Omental fat pad (tissue), 4 donors: ENCODE data around the gene BICC1. TPM values are rescaled to one million over a fixed set of nuclear protein-coding genes. Genes with fewer than 3 reads are reported as not detected.

ENCODE experiments used
- ATAC-seq: fragments of 150-250 bp; one replicate; pipeline ENCODE4 v1.9.1; 2016; ENCODE audit warnings: mild to moderate bottlenecking, moderate library complexity; ENCODE audit not compliant: low FRiP score
- DNase-seq: peaks from one replicate; pipeline ENCODE4 v3.0.0-alpha.2; 2019; ENCODE audit warnings: low spot score
- total RNA-seq, 4 donors: library from RNA; depleted of rRNA; stranded (reverse); fragments of >200 nt; gene quantifications; one replicate each; pipeline ENCODE4 v1.1.0, GENCODE V29; 2016
- TF ChIP-seq, protein P1 (sequence below), 3 donors: fragments of 450-650 bp; IDR thresholded peaks; one replicate each; pipeline ENCODE4 v1.5.1; 2016 to 2017; ENCODE audit warnings: antibody characterized with exemption in 3 of 3, mild to moderate bottlenecking in 3 of 3, moderate library complexity in 2 of 3

Gene BICC1
- total RNA-seq, 4 donors from 2014 or later: 14.8 to 44.6 (median 27.2) TPM

DNA sequence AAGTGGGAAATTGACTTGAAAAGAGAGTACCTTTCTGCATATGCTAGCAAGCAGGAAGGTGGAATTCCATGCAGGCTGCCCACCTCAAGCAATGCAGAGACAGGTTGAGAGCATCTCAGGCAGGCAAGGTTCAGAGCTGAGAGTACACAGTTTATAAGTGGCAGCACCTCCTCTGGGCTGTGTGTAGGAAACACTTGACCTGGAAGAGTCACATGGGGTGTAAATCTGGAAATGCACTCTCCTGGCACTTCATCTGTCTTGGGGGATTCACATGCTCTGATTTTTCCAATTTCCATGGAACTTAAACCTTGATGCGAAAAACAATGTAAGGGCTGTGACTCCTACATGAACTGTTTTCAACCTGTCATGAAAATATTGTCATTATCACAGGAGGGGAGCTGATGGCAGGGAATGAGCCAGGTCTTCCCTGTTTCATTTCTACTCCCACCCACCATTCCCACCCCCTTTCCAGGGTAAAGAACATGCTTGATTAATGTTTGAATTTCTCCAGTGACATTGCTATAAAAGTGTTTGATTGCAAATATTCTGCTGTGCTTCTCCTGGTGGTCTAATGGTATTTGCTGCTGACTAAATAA lies 328.3 kb downstream of the BICC1 start:
- DNase-seq (no peak), ATAC-seq (no peak)
- TF ChIP-seq, protein P1, sequence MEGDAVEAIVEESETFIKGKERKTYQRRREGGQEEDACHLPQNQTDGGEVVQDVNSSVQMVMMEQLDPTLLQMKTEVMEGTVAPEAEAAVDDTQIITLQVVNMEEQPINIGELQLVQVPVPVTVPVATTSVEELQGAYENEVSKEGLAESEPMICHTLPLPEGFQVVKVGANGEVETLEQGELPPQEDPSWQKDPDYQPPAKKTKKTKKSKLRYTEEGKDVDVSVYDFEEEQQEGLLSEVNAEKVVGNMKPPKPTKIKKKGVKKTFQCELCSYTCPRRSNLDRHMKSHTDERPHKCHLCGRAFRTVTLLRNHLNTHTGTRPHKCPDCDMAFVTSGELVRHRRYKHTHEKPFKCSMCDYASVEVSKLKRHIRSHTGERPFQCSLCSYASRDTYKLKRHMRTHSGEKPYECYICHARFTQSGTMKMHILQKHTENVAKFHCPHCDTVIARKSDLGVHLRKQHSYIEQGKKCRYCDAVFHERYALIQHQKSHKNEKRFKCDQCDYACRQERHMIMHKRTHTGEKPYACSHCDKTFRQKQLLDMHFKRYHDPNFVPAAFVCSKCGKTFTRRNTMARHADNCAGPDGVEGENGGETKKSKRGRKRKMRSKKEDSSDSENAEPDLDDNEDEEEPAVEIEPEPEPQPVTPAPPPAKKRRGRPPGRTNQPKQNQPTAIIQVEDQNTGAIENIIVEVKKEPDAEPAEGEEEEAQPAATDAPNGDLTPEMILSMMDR (IDR thresholded peaks at IDR 0.05): no peak

DNA sequence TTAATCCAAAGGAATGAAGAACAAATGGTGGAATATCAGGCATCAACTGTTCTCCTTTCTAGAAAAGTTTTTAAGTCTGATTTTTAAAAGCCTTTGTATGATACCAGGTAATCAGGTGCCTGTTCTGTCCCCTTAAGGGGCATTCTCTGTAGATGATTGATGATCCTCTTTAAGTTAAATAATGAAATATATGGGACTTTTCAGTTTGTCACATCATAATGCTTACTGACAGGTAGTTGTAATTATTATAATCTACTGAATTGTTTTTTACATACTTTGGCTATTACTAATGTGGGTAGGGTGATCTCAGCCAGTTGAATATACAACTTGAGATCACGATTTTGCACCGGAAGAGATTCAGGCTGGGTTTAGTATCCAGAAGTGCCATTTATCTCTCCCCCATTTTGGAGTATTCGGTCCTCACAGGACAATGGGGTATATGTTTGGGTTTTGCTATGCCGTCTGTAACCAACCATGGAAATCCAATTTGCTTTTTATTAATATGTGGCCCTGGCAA lies 330.2 kb downstream of the BICC1 start:
- DNase-seq: no peak
- ATAC-seq: no peak
- TF ChIP-seq, protein P1 (IDR thresholded peaks at IDR 0.05): no peak

DNA sequence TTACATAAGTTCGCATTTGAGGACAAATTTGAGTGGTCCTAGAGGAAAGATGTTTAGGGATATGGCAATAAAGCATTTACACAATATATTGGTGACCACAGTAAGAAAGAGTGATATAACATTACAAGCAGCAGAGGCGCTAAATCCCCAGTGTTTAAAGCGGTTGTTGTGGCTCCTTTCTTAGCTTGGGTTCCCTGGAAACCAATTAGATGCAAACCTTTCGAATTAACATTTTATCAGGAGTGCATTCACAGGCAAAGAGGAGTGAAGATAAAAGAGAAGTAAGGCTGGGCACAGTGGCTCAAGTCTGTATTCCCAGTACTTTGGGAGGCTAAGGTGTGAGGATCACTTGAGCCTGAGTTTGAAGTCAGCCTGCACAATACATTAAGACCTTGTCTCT lies 331.1 kb downstream of the BICC1 start:
- TF ChIP-seq, protein P1 (IDR thresholded peaks at IDR 0.05): no peak
- DNase-seq (no peak), ATAC-seq (no peak)

DNA sequence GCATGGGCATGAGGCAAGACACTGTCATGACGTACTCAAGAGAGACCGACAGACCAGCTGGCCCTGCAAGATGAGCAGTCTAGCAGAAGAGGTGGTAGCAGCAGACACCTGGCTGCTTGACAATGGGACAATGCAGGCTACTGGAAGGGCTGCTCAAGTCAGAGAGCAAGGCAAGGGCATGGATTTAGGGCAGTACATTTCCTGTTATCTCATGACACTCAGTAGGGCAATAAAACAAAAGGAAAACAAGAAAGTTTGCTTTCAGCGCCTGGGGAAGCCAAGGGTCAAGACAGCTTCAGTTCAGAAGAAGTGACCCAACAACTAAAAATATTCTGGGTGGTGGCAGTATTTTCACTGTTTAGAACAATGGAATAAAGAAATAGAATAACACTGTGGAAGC lies 332.0 kb downstream of the BICC1 start:
- DNase-seq (no peak), ATAC-seq (no peak)
- TF ChIP-seq, protein P1 (IDR thresholded peaks at IDR 0.05): no peak

DNA sequence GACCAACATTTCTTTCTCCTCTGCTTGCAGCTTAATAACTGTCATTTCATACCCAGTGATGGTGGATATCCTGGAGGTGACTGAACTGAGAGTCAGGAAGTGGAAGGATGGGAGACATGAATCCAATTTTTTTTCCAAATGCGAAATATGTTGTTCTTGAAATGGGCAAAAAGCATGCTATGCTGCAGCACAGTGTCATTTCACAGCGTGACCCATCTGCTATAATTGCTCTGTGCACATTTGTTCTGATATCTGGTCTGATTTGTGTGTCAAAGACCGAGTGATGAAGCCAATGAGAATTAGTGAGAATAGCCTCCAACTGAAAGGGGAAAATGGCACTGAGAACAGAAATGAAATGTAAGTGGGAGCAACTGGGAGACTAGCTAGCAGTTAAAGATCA lies 334.2 kb downstream of the BICC1 start:
- TF ChIP-seq, protein P1 (IDR thresholded peaks at IDR 0.05): no peak
- DNase-seq: no peak
- no peak for ATAC-seq

DNA sequence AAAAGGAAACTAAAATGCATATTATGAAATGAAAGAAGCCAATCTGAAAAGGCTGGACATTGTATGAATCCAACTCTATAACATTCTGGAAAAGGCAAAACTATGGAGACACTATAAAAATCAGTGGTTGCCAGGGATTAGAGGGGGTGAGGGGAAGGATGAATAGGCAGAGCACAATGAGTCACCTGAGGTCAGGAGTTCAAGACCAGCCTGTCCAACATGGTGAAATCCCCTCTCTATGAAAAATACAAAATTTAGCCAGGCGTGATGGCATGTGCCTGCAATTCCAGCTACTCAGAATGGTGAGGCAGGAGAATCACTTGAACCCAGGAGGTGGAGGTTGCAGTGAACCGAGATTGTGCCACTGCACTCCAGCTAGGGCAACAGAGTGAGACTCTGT lies 338.9 kb downstream of the BICC1 start:
- ATAC-seq: no peak
- TF ChIP-seq, protein P1 (IDR thresholded peaks at IDR 0.05): no peak
- no peak for DNase-seq

DNA sequence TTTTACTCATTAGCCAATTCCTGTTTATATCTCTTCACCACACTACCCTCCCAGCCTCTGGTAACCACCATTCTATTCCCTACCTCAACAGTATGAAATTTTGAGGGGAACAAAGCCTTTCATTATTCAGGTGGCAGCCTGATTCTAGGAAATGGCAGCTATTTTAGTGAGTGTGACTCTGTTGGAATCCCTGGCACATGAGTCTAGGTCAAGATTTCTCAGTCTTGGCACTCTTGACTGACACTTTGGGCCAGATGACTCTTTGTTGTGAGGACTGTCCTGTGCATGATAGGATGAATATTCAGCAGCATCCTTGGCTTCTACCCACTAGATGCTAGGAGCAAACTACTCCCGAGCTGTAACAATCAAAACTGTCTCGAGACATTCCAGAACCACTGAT lies 341.0 kb downstream of the BICC1 start:
- DNase-seq (no peak), ATAC-seq (no peak)
- TF ChIP-seq, protein P1 (IDR thresholded peaks at IDR 0.05): no peak
